GM13976 (cell line): ENCODE measurements around the gene MIGA2.

Source experiments
- DNase-seq: peaks from one replicate; pipeline ENCODE4 v3.0.0; 2012; ENCODE audit warnings: low spot score
- CTCF ChIP-seq: IDR thresholded peaks from 2 replicates; pipeline ENCODE4 v1.5.1; 2012; ENCODE audit warnings: borderline replicate concordance, mild to moderate bottlenecking; ENCODE audit not compliant: insufficient read depth; ENCODE audit errors: extremely low read depth, missing control alignments, control extremely low read depth
- in situ Hi-C: fragments of 300-500 bp; cut with MboI; formaldehyde crosslinking; loops from one replicate; pipeline ENCODE4 v1.12.0; 2022; ENCODE audit warnings: low sequenced_read_pairs, mixed read lengths, inconsistent platforms; ENCODE audit not compliant: unreplicated experiment

Gene MIGA2

GRCh38 chr9:129011170-129011569, 25.3 kb upstream of the MIGA2 start:
- in situ Hi-C loops, result no loop called here
- DNase-seq, result peak; percentile 20
- TF ChIP-seq CTCF, result no peak

GRCh38 chr9:129011761-129012181, 24.7 kb upstream of the MIGA2 start:
- no peak for TF ChIP-seq CTCF
- in situ Hi-C loops, result no loop called here
- peak; percentile 29 for DNase-seq

GRCh38 chr9:129012343-129012742, 24.1 kb upstream of the MIGA2 start:
- no peak for TF ChIP-seq CTCF
- DNase-seq, result peak; percentile 21
- in situ Hi-C loops, result no loop called here

- no peak for DNase-seq
- in situ Hi-C loops, result no loop called here
- TF ChIP-seq CTCF, result no peak
Measured at GRCh38 chr9:129012893-129013448, 23.5 kb upstream of the MIGA2 start.

- no peak for TF ChIP-seq CTCF
- no peak for DNase-seq
- in situ Hi-C loops, result no loop called here
Measured at GRCh38 chr9:129013674-129014073, 22.8 kb upstream of the MIGA2 start.

- in situ Hi-C loops, result no loop called here
- no peak for TF ChIP-seq CTCF
- no peak for DNase-seq
Measured at GRCh38 chr9:129014124-129014523, 22.3 kb upstream of the MIGA2 start.
